GM18909 (cell line): ENCODE results near the gene BTBD17.

Experiments
- ATAC-seq: cut with Tn5 transposase; IDR thresholded peaks from one replicate; pipeline ENCODE4 v1.9.1; 2021; ENCODE audit warnings: mild to moderate bottlenecking; ENCODE audit not compliant: unreplicated experiment, poor library complexity

Gene BTBD17

GRCh38 chr17:74340470-74341023 is 21.1 kb downstream of the BTBD17 start:
- ATAC-seq = no peak

- ATAC-seq = no peak
Measured at GRCh38 chr17:74339537-74340195, 22.0 kb downstream of the BTBD17 start.

DNA sequence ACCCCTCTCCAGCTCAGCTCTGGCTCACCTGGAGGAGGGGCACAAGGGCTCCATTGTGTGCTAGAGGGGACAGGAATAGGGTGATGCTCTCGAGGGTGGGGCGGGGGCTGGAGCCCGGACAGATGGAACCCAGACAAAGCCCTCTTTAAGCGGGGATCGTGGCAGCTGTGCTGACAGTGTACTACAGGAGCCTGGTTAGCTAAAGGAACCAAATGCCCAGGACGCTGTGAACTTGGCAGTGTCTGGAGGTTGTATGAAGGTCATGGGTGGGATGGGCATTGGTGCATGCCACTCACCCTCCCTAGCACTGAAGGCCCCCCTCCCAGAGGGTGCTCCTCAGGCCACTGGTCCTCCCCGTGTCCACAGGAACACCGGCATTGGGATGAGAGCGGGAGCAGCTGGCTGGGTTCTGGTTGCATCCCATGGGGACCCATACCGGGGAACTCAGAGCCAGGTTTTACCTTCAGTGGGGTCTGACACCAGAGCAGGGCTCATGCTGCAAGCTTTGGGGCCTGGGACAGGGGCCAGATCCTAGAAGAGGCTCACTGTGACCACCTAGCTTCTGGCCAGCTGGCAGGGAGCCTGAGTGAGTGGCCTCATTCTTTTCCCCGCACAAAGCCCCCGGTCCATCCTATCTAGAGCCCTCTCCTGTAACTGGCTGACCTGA is 23.7 kb downstream of the BTBD17 start:
- ATAC-seq = no peak

DNA sequence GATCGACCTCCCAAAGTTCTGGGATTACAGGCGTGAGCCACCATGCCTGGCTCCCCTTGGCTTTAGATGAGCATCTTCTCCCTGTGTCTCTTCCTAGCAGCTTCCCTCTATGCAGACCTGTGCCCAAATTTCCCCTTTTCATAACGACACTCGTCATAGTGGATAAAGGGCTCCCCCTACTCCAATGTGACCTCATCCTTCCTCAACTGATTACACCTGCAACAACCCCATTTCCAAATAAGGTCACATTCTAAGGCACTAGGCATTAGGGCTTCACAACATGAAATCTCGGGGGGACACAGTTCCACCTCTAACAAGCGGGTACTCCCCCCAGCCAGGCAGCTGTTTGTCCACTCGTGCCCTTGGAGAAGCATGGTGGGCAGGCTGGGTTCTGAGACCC is 25.4 kb downstream of the BTBD17 start:
- no peak for ATAC-seq

GRCh38 chr17:74335529-74336062 is 26.1 kb downstream of the BTBD17 start:
- ATAC-seq = no peak

GRCh38 chr17:74334393-74335039 is 27.2 kb downstream of the BTBD17 start:
- ATAC-seq = no peak

DNA sequence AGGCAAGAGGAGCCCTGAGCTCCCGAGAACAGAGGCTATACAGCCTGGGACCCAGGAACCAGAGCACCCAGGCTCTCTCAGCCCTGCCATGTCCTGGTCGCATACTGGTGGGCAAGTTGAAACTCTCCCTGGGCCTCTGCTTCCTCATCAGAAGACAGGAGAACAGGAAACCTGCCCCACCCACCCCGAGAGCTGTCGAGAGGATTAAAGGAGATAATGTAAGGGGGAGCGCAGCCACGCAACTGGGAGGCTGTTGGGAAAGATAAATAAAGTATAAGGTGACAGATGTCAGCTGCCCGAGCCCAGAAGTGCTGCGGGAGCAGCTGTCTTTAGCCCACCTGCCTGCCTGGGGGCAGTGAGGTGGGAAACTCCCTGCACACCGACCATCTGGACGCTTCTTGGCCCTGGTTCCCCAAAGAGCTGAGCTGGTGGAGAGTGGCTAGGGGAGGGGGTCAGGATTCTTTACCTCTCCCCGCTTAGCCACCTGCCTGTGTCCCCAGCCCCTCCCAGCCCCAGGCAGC is 28.8 kb downstream of the BTBD17 start:
- ATAC-seq = no peak

DNA sequence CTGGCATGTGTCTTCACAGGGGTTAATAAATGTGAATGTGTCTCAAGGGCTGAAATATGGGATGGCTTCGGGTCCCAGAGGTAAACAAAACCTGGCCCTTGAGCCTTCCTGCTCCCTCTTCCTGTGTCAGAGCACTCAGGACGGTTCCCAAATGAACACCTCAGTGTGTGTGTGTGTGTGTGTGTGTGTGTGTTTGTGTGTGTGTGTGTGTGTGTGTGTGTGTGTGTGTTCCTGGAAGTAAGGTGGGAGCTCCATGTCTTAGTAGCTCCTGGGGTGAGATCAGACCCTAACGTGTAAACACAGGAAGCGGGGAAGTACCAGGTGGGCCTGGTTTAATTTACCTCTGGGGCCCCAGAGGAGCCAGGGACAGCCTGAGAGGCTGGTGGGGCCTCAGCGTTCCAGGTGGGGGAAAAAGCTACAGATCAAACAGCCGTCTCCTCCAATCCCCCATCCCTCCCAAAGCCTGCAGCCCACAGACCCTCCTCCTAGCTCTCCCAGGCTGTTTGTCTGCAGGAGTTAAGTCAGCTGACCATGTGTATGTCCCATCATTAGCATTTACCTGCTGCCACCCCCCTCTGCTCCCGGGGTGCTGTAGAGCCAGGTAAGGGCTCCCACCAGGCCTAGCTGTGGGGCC is 29.5 kb downstream of the BTBD17 start:
- ATAC-seq = no peak

DNA sequence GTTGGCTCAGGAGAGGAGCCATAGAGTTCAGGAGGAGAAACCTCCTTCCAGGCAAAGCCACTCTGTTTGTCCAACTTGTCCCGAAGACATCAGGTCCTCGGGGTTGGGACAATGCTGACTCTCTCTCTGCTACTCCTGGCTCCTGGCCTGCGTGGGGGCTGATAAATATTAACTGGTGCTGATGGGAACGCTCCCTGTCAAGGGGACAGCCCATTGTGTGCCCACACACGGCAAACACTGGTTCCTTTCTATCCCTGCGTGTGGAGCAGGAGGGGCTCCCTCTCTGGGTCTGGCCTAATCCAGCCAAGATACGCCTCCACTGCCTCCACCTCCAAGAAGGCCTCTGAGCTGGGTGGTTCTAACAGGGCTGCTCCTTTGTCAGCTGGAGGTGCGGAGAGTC is 31.2 kb downstream of the BTBD17 start:
- ATAC-seq = no peak

DNA sequence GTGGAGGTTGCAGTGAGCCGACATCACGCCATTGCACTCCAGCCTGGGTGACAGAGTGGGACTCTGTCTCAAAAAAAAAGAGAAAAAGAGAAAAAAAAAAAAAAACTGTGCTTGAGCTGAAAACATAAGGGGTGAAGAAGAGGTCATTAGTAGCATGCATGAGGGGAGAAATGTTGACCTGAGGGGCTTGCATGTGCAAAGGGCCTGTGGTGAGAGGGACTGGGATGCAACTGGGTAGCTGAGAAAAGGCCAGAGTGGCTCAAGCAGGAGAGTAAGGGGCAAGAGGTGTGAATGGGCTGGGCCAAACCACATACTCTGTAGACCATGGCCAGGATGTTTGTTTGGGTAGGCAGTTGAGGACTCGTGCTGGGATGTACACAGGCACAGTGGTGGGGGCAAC is 32.3 kb downstream of the BTBD17 start:
- ATAC-seq = no peak

DNA sequence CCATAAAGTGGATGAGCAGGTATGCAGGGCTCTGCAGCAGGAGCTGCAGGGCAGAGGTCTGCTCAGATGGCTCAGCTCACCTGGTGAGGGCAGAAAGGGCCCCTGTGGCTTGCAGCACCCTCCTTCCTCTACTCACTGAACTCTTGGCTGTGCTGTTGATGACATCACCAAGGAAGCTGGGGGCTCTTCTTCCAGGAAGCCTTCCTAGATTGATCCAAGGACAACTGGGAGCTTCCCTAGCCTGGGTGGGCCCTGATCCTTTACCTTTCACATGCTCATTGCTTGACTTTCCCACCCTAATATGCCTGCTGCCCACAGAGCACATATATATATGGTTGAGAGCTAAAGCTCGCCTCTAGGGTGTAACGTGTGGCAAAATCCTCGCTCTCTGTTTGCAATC is 33.2 kb downstream of the BTBD17 start:
- ATAC-seq = no peak

DNA sequence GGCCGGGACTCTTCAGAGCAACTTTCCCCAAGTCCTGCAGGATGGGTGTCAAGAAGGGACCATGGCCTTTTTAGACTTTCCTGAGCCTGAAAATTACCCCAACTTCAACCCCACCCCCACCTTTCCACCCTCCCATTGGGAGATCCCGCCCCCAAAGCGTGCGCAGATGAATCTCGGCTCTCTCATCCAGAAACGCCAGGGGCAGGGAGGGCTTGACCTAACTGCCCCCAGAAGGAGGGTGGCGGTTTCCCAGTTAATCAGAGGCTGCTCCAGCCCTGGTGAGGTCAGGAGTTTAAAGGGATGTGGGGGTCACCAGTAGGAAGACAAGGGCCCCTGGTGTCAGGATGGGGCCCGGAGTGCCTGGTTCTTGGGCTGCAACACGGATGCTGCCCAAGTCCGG is 35.2 kb downstream of the BTBD17 start:
- no peak for ATAC-seq

DNA sequence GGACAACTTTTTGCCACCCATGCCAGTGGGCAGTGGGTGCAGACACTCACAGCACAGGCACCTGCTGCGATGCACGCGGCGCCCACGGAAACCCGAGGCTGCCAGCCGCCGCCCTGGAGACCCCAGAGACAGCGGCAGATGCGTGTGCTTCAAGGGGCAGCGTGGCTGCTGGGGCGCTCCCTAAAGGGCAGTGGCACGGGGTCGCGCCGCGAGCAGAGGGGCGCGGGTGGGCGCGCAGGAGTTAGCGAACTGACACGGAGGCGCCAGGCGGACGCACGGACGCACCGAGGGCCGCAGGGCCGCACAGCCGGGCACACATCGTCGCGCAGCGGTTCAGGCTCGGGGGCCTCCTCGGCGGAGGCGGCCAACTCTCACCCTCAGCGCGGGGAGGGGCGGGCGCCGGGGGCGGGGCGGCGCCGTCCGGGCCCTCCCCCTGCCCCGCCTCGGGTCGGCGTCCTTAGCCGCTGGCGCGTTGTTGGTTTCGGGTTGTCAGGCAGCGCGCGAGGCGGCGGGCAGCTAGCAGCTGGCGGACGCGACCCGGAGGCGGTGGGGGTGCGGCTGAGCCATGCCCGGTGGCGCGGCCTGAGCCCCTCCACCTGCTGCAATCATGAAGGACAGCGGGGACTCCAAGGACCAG is 35.8 kb downstream of the BTBD17 start, which contains the start of gene KIF19:
Gene KIF19, plus strand, starts transcription at position 484 of the 637 bp plus-strand sequence. Its CDS starts 124 bp downstream, at position 608.
- ATAC-seq = peak; percentile 58

DNA sequence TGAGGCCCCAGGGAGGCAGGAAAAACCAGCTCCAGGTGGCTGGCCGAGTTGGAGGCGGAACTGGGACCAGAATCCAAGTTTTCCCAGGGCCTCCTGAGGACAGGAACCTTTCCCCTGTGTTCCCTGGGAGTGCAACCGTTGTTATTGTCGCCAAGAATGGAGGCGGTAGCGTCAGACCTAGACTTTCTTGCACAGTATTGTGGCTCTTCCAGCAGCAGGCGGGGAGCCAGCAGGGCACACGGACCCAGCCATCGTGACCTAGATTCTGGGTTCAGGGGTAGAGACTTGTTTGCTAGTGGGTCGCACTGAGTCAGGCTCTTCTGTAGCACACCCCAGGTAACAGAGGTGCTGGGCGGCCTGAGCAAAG is 36.3 kb downstream of the BTBD17 start:
- no peak for ATAC-seq

- ATAC-seq = no peak
Measured at GRCh38 chr17:74324521-74324920, 37.1 kb downstream of the BTBD17 start.

DNA sequence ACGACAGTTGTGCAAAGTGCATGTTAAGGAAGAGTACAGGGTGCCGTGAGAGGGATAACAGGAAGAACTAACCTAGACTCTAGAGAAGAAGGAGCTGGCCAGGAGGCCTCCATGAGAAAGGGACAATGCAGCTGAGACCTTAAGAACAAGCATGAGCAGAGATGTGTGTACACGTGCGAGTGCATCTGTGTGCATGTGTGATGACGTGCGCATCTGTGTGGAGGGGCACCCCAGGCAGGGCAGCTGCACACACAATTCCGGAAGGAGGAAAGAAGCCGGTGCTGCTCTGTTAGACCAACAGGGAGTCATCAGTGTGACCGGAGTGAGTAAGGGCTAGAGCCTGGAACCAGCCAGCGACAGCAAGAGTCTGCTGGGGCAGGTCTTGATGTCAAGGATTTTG is 43.3 kb downstream of the BTBD17 start:
- ATAC-seq = no peak

DNA sequence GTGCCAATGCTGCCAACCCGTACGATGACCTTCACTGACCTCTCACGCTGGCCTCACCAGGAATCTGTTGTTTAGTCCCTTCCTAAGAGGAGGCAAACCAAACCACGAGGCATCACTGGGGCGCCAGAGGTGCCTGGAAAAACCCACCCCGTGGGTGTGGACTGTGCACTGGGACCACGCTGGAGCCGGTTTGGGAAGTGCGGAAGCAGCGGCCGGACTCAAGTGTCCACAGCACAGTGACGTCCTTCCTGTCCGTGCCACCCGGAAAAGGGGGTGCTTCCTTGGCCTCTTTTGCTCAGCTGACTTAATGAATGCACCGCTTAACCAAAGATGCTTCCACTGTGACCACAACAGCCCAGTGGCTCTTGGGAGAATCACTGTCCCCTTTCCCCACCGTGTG is 44.6 kb downstream of the BTBD17 start:
- ATAC-seq = no peak

- ATAC-seq = no peak
Measured at GRCh38 chr17:74316220-74316619, 45.4 kb downstream of the BTBD17 start.

DNA sequence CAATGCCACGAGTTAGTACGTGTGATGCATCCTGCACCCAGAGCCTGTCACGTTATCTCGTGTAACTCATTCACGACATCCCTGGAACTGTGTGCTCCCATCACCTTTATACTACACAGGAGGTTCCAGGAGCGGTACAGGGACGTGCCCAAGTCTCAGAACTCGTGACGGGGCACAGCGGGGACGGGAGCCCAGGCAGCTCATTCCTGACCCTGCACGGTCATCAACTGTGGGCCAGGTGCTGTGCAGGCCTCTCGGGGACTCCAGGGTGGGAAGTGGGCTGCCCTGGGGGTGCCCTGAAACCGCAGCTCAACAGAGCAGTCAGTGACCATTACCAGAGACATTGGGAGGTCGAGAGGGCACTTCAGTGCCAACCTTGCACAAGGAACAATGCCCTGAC is 46.8 kb downstream of the BTBD17 start:
- no peak for ATAC-seq

- ATAC-seq = no peak
Measured at GRCh38 chr17:74309902-74310301, 51.8 kb downstream of the BTBD17 start.
